Measurements from ENCODE around the gene METTL22.

METTL22 gene

GRCh38 chr16:8670014-8670560, 48.6 kb downstream of the METTL22 start:
- no peak for DNase-seq

- no peak for DNase-seq
Observed at GRCh38 chr16:8673611-8674412, 52.3 kb downstream of the METTL22 start.

GRCh38 chr16:8674413-8675022, 53.0 kb downstream of the METTL22 start, which contains the start of gene ABAT:
ABAT (plus strand) TSS chr16:8674617; CDS start chr16:8735740, 61,123 bp downstream.
- DNase-seq, result no peak

- DNase-seq, result no peak
Observed at GRCh38 chr16:8675183-8676159, 54.0 kb downstream of the METTL22 start.

- DNase-seq, result no peak
Observed at GRCh38 chr16:8676160-8676547, 54.7 kb downstream of the METTL22 start.

GRCh38 chr16:8676737-8677375, 55.4 kb downstream of the METTL22 start:
- no peak for DNase-seq

GRCh38 chr16:8677481-8677880, 56.0 kb downstream of the METTL22 start:
- no peak for DNase-seq

- peak; percentile 15 for DNase-seq
Observed at GRCh38 chr16:8678068-8678927, 56.8 kb downstream of the METTL22 start.

- DNase-seq, result no peak
Observed at GRCh38 chr16:8679151-8679550, 57.7 kb downstream of the METTL22 start.

GRCh38 chr16:8682551-8683259, 61.2 kb downstream of the METTL22 start:
- no peak for DNase-seq

GRCh38 chr16:8683640-8684039, 62.1 kb downstream of the METTL22 start:
- DNase-seq, result no peak

GRCh38 chr16:8685617-8686016, 64.1 kb downstream of the METTL22 start:
- no peak for DNase-seq

- no peak for DNase-seq
Observed at GRCh38 chr16:8686031-8686621, 64.6 kb downstream of the METTL22 start.

- DNase-seq, result no peak
Observed at GRCh38 chr16:8686879-8687278, 65.4 kb downstream of the METTL22 start.

- no peak for DNase-seq
Observed at GRCh38 chr16:8689686-8690085, 68.2 kb downstream of the METTL22 start.

GRCh38 chr16:8691728-8692127, 70.2 kb downstream of the METTL22 start:
- DNase-seq, result no peak

- no peak for DNase-seq
Observed at GRCh38 chr16:8694795-8695728, 73.6 kb downstream of the METTL22 start.

GRCh38 chr16:8696880-8697279, 75.4 kb downstream of the METTL22 start:
- no peak for DNase-seq

- no peak for DNase-seq
Observed at GRCh38 chr16:8697965-8698364, 76.5 kb downstream of the METTL22 start.
